Heart left ventricle (tissue), 13 donors: Measurements from ENCODE around the gene ADGRB3.

ENCODE experiments used
- CTCF ChIP-seq, 12 donors: fragments of 200-600 bp; sonication (generic) in 4 of 12; IDR thresholded peaks; one replicate each; pipeline versions ENCODE4 v1.5.0 to v1.8.0; 2018 to 2022; ENCODE audit warnings: antibody characterized with exemption in 12 of 12, mild to moderate bottlenecking in 5 of 12
- POLR2A ChIP-seq, 2 donors: fragments of 450-650 bp; IDR thresholded peaks; one replicate each; pipeline ENCODE4 v1.6.1; 2017; ENCODE audit warnings: antibody characterized with exemption in 2 of 2, mild to moderate bottlenecking in 2 of 2, moderate library complexity in 2 of 2
- donor health status: ischemic (EF 13 %, LVEDD 7.1; RV severe dilation, severe dysfunction).
- donor health status: DM: no; HTN: yes; CAD: no.
- donor health status: DM: no; HTN: no; CAD: no.
- donor health status: ischemic (EF 25% LVEDD 6.9; RV normal size, moderate dysfunction).
- donor health status: ischemic (EF 25% LVEDD 5.7; RV mildly dilated, moderate dysfunction).
- donor health status: ischemic (EF 35%, LVEDD 5.7; RV mildly dilated, moderate dysfunction).
- donor health status: nonischemic (EF 11% LVEDD 7.7; RV severe dilation, severe dysfunction).
- donor health status: DM: yes; HTN: yes; CAD: no.
- donor health status: PGD.
- donor health status: ischemic (EF 29% LVEDD 5.4; RV normal size, mild dysfunction).
- donor health status: nonischemic (EF 23%, LVEDD 6.1; RV moderate dilation, normal function).

- TF ChIP-seq CTCF (IDR thresholded peaks at IDR 0.05) (no peak), POLR2A (IDR thresholded peaks at IDR 0.05) (no peak)
These were observed 476.2 kb downstream of the ADGRB3 start for GRCh38 chr6:69111301-69111700.
